WTC11 (cell line): Measurements from ENCODE around the gene TRAF2. TPM values are rescaled to one million over a fixed set of nuclear protein-coding genes. Genes with fewer than 3 reads are reported as not detected.

Source experiments
- ATAC-seq: fragments of 200-7000 bp; cut with Tn5 transposase; 2 replicates; pipeline ENCODE4 v1.10.0; 2021; ENCODE audit warnings: mild to moderate bottlenecking, moderate library complexity
- CTCF ChIA-PET: fragments of 300-600 bp; sonication (Branson Sonifier 250); formaldehyde crosslinking; loops from one replicate; lab custom pipeline; 2021; ENCODE audit warnings: antibody characterized with exemption; lab: Charles Lee
- POLR2A ChIA-PET: fragments of 350-600 bp; sonication (Branson Sonifier 250); formaldehyde crosslinking; loops from one replicate; lab custom pipeline; 2021; ENCODE audit warnings: antibody characterized with exemption; lab: Charles Lee
- DNase-seq: peaks from one replicate; pipeline ENCODE4 v3.0.0; 2021; ENCODE audit warnings: low spot score
- H3K27ac Mint-ChIP-seq: 2 replicates; pipeline ENCODE4 v1.8.0; 2021; ENCODE audit warnings: mixed read lengths
- H3K27me3 Mint-ChIP-seq: 2 replicates; pipeline ENCODE4 v1.8.0; 2021; ENCODE audit warnings: low read depth, mild to moderate bottlenecking, moderate library complexity, mixed read lengths
- H3K36me3 Mint-ChIP-seq: 2 replicates; pipeline ENCODE4 v1.8.0; 2021; ENCODE audit warnings: mixed read lengths
- H3K4me1 Mint-ChIP-seq: 2 replicates; pipeline ENCODE4 v1.8.0; 2022; ENCODE audit warnings: mixed read lengths
- H3K4me3 Mint-ChIP-seq: 2 replicates; pipeline ENCODE4 v1.8.0; 2021; ENCODE audit warnings: mild to moderate bottlenecking, moderate library complexity, mixed read lengths
- H3K9me3 Mint-ChIP-seq: 2 replicates; pipeline ENCODE4 v1.8.0; 2021; ENCODE audit warnings: mixed read lengths
- ARID4B ChIP-seq: sonication (generic); formaldehyde crosslinking; IDR thresholded peaks from 2 replicates; pipeline ENCODE4 v1.8.0; 2023; ENCODE audit warnings: missing genetic modification reagents, mild to moderate bottlenecking, borderline replicate concordance
- E2F5 ChIP-seq: sonication (generic); formaldehyde crosslinking; IDR thresholded peaks from 2 replicates; pipeline ENCODE4 v1.8.1; 2022; ENCODE audit warnings: mild to moderate bottlenecking, moderate library complexity, missing genetic modification reagents
- FOXJ3 ChIP-seq: sonication (generic); formaldehyde crosslinking; IDR thresholded peaks from 2 replicates; pipeline ENCODE4 v1.9.0; 2021; ENCODE audit warnings: missing genetic modification reagents, mild to moderate bottlenecking, borderline replicate concordance
- FOXP1 ChIP-seq: sonication (generic); formaldehyde crosslinking; IDR thresholded peaks from 2 replicates; pipeline ENCODE4 v1.8.0; 2022; ENCODE audit warnings: missing genetic modification reagents, mild to moderate bottlenecking, moderate library complexity, borderline replicate concordance
- JAZF1 ChIP-seq: fragments of 250-450 bp; sonication (Bioruptor Pico); IDR thresholded peaks from 2 replicates; pipeline ENCODE4 v1.9.0; 2021; ENCODE audit warnings: moderate library complexity, mild to moderate bottlenecking, inconsistent platforms
- MAX ChIP-seq: sonication (generic); formaldehyde crosslinking; IDR thresholded peaks from 2 replicates; pipeline ENCODE4 v1.8.0; 2022; ENCODE audit warnings: mild to moderate bottlenecking, missing genetic modification reagents
- NR3C1 ChIP-seq: sonication (generic); formaldehyde crosslinking; conservative IDR thresholded peaks from 2 replicates; pipeline ENCODE4 v1.8.1; 2023; ENCODE audit warnings: low read depth, mild to moderate bottlenecking, missing genetic modification reagents
- SOX15 ChIP-seq: fragments of 250-450 bp; sonication (Bioruptor Pico); IDR thresholded peaks from 2 replicates; pipeline ENCODE4 v1.9.0; 2021; ENCODE audit warnings: mild to moderate bottlenecking
- ZNF138 ChIP-seq: sonication (generic); formaldehyde crosslinking; conservative IDR thresholded peaks from 2 replicates; pipeline ENCODE4 v1.8.1; 2022; ENCODE audit warnings: mild to moderate bottlenecking, moderate library complexity, missing genetic modification reagents
- ZNF396 ChIP-seq: fragments of 250-450 bp; sonication (Bioruptor Pico); IDR thresholded peaks from 2 replicates; pipeline ENCODE4 v1.8.0; 2021; ENCODE audit warnings: mild to moderate bottlenecking, moderate library complexity, borderline replicate concordance
- ZNF425 ChIP-seq: fragments of 250-450 bp; sonication (Bioruptor Pico); conservative IDR thresholded peaks from 2 replicates; pipeline ENCODE4 v1.9.0; 2021; ENCODE audit warnings: mild to moderate bottlenecking
- ZNF671 ChIP-seq: fragments of 250-450 bp; sonication (Bioruptor Pico); IDR thresholded peaks from 2 replicates; pipeline ENCODE4 v1.8.0; 2021; ENCODE audit warnings: mild to moderate bottlenecking
- total RNA-seq: library from RNA; stranded (reverse); gene quantifications from 3 replicates; pipeline ENCODE4 v1.2.3, GENCODE V29; 2021
- TF ChIP-seq, protein P1 (sequence below): sonication (generic); formaldehyde crosslinking; IDR thresholded peaks from 2 replicates; pipeline ENCODE4 v1.8.0; 2023; ENCODE audit warnings: missing genetic modification reagents
- TF ChIP-seq, protein P2 (sequence below): sonication (generic); formaldehyde crosslinking; conservative IDR thresholded peaks from 2 replicates; pipeline ENCODE4 v1.8.1; 2023; ENCODE audit warnings: mild to moderate bottlenecking, low read depth, missing genetic modification reagents, moderate library complexity
- TF ChIP-seq, protein P3 (sequence below): fragments of 250-450 bp; sonication (Bioruptor Pico); IDR thresholded peaks from 2 replicates; pipeline ENCODE4 v1.8.0; 2021; ENCODE audit warnings: mild to moderate bottlenecking

TRAF2 gene
- total RNA-seq, 1 experiment from 2014 or later = 55.0 TPM

GRCh38 chr9:136890661-136891060 is 4.3 kb downstream of the TRAF2 start:
- no peaks in the 10 kb centered on the region for H3K9me3 Mint-ChIP-seq
- no peaks in the 10 kb centered on the region for H3K27me3 Mint-ChIP-seq
- H3K4me1 Mint-ChIP-seq = peaks cover 7% of the 10 kb centered on the region
- POLR2A ChIA-PET = no interaction called here
- H3K4me3 Mint-ChIP-seq = no peak overlapping the region
- DNase-seq = no peak
- CTCF ChIA-PET = no interaction called here
- no peak overlapping the region for H3K27ac Mint-ChIP-seq
- H3K36me3 Mint-ChIP-seq = peaks cover 18% of the 10 kb centered on the region
- TF ChIP-seq, protein P1, sequence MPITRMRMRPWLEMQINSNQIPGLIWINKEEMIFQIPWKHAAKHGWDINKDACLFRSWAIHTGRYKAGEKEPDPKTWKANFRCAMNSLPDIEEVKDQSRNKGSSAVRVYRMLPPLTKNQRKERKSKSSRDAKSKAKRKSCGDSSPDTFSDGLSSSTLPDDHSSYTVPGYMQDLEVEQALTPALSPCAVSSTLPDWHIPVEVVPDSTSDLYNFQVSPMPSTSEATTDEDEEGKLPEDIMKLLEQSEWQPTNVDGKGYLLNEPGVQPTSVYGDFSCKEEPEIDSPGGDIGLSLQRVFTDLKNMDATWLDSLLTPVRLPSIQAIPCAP (CRISPR knock-in tag) = no peak
- TF ChIP-seq, protein P2, sequence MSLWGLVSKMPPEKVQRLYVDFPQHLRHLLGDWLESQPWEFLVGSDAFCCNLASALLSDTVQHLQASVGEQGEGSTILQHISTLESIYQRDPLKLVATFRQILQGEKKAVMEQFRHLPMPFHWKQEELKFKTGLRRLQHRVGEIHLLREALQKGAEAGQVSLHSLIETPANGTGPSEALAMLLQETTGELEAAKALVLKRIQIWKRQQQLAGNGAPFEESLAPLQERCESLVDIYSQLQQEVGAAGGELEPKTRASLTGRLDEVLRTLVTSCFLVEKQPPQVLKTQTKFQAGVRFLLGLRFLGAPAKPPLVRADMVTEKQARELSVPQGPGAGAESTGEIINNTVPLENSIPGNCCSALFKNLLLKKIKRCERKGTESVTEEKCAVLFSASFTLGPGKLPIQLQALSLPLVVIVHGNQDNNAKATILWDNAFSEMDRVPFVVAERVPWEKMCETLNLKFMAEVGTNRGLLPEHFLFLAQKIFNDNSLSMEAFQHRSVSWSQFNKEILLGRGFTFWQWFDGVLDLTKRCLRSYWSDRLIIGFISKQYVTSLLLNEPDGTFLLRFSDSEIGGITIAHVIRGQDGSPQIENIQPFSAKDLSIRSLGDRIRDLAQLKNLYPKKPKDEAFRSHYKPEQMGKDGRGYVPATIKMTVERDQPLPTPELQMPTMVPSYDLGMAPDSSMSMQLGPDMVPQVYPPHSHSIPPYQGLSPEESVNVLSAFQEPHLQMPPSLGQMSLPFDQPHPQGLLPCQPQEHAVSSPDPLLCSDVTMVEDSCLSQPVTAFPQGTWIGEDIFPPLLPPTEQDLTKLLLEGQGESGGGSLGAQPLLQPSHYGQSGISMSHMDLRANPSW = no peak
- TF ChIP-seq NR3C1 (CRISPR knock-in tag) (no peak), ZNF396 (CRISPR knock-in tag) (no peak), JAZF1 (CRISPR knock-in tag) (no peak), ZNF671 (CRISPR knock-in tag) (no peak), MAX (CRISPR knock-in tag) (no peak), ARID4B (no peak), ZNF138 (CRISPR knock-in tag) (no peak), FOXP1 (CRISPR knock-in tag) (no peak), SOX15 (CRISPR knock-in tag) (no peak), E2F5 (CRISPR knock-in tag) (no peak), FOXJ3 (CRISPR knock-in tag) (no peak), ZNF425 (no peak)
- TF ChIP-seq, protein P3, sequence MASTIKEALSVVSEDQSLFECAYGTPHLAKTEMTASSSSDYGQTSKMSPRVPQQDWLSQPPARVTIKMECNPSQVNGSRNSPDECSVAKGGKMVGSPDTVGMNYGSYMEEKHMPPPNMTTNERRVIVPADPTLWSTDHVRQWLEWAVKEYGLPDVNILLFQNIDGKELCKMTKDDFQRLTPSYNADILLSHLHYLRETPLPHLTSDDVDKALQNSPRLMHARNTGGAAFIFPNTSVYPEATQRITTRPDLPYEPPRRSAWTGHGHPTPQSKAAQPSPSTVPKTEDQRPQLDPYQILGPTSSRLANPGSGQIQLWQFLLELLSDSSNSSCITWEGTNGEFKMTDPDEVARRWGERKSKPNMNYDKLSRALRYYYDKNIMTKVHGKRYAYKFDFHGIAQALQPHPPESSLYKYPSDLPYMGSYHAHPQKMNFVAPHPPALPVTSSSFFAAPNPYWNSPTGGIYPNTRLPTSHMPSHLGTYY (CRISPR knock-in tag) = no peak
- no peak for ATAC-seq
